Measurements from ENCODE around the gene SGSH. TPM values are rescaled to one million over a fixed set of nuclear protein-coding genes. Genes with fewer than 3 reads are reported as not detected.

The SGSH gene
- total and polyA plus RNA-seq, 2 experiments from 2014 or later, result 16.0 to 59.6 TPM

GRCh38 chr17:80208050-80208449, 12.1 kb downstream of the SGSH start:
- 97% methylated on average over 16 of the region's 16 CpGs for WGBS (ENCODE audit: low lambda C conversion rate, missing lambda C conversion rate)
- Histone ChIP-seq H4K20me1 (ENCODE audit: insufficient read depth, poor library complexity, severe bottlenecking) (no peaks in the 10 kb centered on the region), H2AFZ (no peak overlapping the region), H3K9me3 (ENCODE audit: low read depth) (no peaks in the 10 kb centered on the region), H3K27me3 (no peaks in the 10 kb centered on the region), H3K4me3 (no peak overlapping the region), H3K36me3 (replicated peaks; ENCODE audit: insufficient read depth, low read depth) (no peaks in the 10 kb centered on the region), H3K4me1 (ENCODE audit: insufficient read depth) (no peaks in the 10 kb centered on the region), H3K4me2 (no peak overlapping the region), H3K27ac (no peak overlapping the region), H3K79me2 (no peaks in the 10 kb centered on the region), H3K9me2 (replicated peaks; ENCODE audit: insufficient read depth) (no peaks in the 10 kb centered on the region)
- DNase-seq (ENCODE audit: low spot score), result no peak
- TF ChIP-seq CTCF (IDR thresholded peaks at IDR 0.05; ENCODE audit: poor library complexity), result no peak
- TF ChIP-seq EZH2phosphoT487 (IDR thresholded peaks at IDR 0.05; ENCODE audit: low read depth, severe bottlenecking, unreplicated experiment), result no peak
- no peak for TF ChIP-seq EZH2 (IDR thresholded peaks at IDR 0.05; ENCODE audit: borderline replicate concordance)

GRCh38 chr17:80205811-80206210, 14.3 kb downstream of the SGSH start:
- no peaks in the 10 kb centered on the region for H3K4me1 ChIP-seq (ENCODE audit: insufficient read depth)
- TF ChIP-seq CTCF (IDR thresholded peaks at IDR 0.05; ENCODE audit: poor library complexity) (no peak), EZH2 (IDR thresholded peaks at IDR 0.05; ENCODE audit: borderline replicate concordance) (no peak), EZH2phosphoT487 (IDR thresholded peaks at IDR 0.05; ENCODE audit: low read depth, severe bottlenecking, unreplicated experiment) (no peak)
- no peak overlapping the region for H2AFZ ChIP-seq
- H3K79me2 ChIP-seq, result no peaks in the 10 kb centered on the region
- no peaks in the 10 kb centered on the region for H3K9me2 ChIP-seq (replicated peaks; ENCODE audit: insufficient read depth)
- no peak overlapping the region for H3K27ac ChIP-seq
- H3K27me3 ChIP-seq, result no peaks in the 10 kb centered on the region
- H3K36me3 ChIP-seq (replicated peaks; ENCODE audit: insufficient read depth, low read depth), result no peaks in the 10 kb centered on the region
- H3K4me2 ChIP-seq, result no peak overlapping the region
- H3K9me3 ChIP-seq (ENCODE audit: low read depth), result no peaks in the 10 kb centered on the region
- 92% methylated on average over 13 of the region's 13 CpGs for WGBS (ENCODE audit: low lambda C conversion rate, missing lambda C conversion rate)
- no peak for DNase-seq (ENCODE audit: low spot score)
- no peak overlapping the region for H3K4me3 ChIP-seq
- no peaks in the 10 kb centered on the region for H4K20me1 ChIP-seq (ENCODE audit: insufficient read depth, poor library complexity, severe bottlenecking)

- H3K4me2 ChIP-seq, result no peak overlapping the region
- no peaks in the 10 kb centered on the region for H3K4me1 ChIP-seq (ENCODE audit: insufficient read depth)
- H3K9me2 ChIP-seq (replicated peaks; ENCODE audit: insufficient read depth), result no peaks in the 10 kb centered on the region
- no peak overlapping the region for H2AFZ ChIP-seq
- no peak overlapping the region for H3K27ac ChIP-seq
- H3K4me3 ChIP-seq, result no peak overlapping the region
- no peaks in the 10 kb centered on the region for H3K9me3 ChIP-seq (ENCODE audit: low read depth)
- DNase-seq (ENCODE audit: low spot score), result no peak
- no peaks in the 10 kb centered on the region for H3K27me3 ChIP-seq
- TF ChIP-seq EZH2phosphoT487 (IDR thresholded peaks at IDR 0.05; ENCODE audit: low read depth, severe bottlenecking, unreplicated experiment), result no peak
- no peak for TF ChIP-seq EZH2 (IDR thresholded peaks at IDR 0.05; ENCODE audit: borderline replicate concordance)
- TF ChIP-seq CTCF (IDR thresholded peaks at IDR 0.05; ENCODE audit: poor library complexity), result no peak
- no peaks in the 10 kb centered on the region for H3K79me2 ChIP-seq
- 87% methylated on average over 19 of the region's 19 CpGs for WGBS (ENCODE audit: low lambda C conversion rate, missing lambda C conversion rate)
- H4K20me1 ChIP-seq (ENCODE audit: insufficient read depth, poor library complexity, severe bottlenecking), result no peaks in the 10 kb centered on the region
- no peaks in the 10 kb centered on the region for H3K36me3 ChIP-seq (replicated peaks; ENCODE audit: insufficient read depth, low read depth)
Observed at GRCh38 chr17:80204626-80205468, 15.3 kb downstream of the SGSH start.

All from hepatocyte (in vitro differentiated cells).